ENCODE measurements around the gene ATF7. TPM values are rescaled to one million over a fixed set of nuclear protein-coding genes. Genes with fewer than 3 reads are reported as not detected.
A peak's percentile ranks its signal among the peaks of the same experiment; 100 is the strongest.

The ATF7 gene
- total and polyA plus RNA-seq, 9 of the 15 experiments (the other 6 are each of a cell fraction or from before 2014, with no cell fraction given): 10.6 to 30.4 (median 20.7) TPM

GRCh38 chr12:53538209-53538689 is 87.9 kb downstream of the ATF7 start:
- Histone ChIP-seq H3K36me3 (ENCODE audit: control insufficient read depth, insufficient read depth, low read length) (peaks cover 57% of the 10 kb centered on the region; the same call in 2 of the 3 replicates), H4K20me1 (replicated peaks; ENCODE audit: control insufficient read depth, insufficient read depth, low read length) (no peaks in the 10 kb centered on the region), H3K9me3 (replicated peaks; ENCODE audit: control insufficient read depth, insufficient read depth, low read depth, low read length) (no peaks in the 10 kb centered on the region), H3K9me1 (ENCODE audit: control insufficient read depth, insufficient read depth, low read length) (no peaks in the 10 kb centered on the region), H3K4me3 (no peak overlapping the region), H3K79me2 (ENCODE audit: control insufficient read depth, insufficient read depth, low read length) (no peaks in the 10 kb centered on the region), H3K9ac (ENCODE audit: insufficient read depth in 1 of 2, low read depth in 2 of 2, low read length in 2 of 2) (no peak overlapping the region), H2AFZ (ENCODE audit: low read depth, low read length) (no peak overlapping the region), H3K27me3 (ENCODE audit: control insufficient read depth in 2 of 2, insufficient read depth in 2 of 2, low read length in 2 of 2) (no peaks in the 10 kb centered on the region), H3K27ac (ENCODE audit: extremely low read depth, low read depth, low read length) (no peak overlapping the region), H3K4me2 (ENCODE audit: insufficient read depth, low read length) (no peak overlapping the region), H3K4me1 (replicated peaks in 1 of 2; ENCODE audit: control insufficient read depth in 2 of 2, insufficient read depth in 2 of 2, low read length in 2 of 2) (no peaks in the 10 kb centered on the region)
- in situ Hi-C loops (cut with MboI) (no loop called here), intact Hi-C loops (cut with micrococcal nuclease) (no loop called here)
- CTCF ChIA-PET (ENCODE audit: low intra/inter-chr PET ratio): no interaction called here
- POLR2A ChIA-PET: interaction anchor here (0.8 to 0.9 kb wide), 2 partner anchors 12 to 65 kb away, joined by 3 read pairs; no protein-coding TSS in a partner anchor
- BruUV-seq (replicated peaks): no TSS peak
- DNase-seq (ENCODE audit: extremely low read depth in 1 of 4, low spot score in 3 of 4): no peak
- WGBS (ENCODE audit: insufficient coverage, low coverage, missing lambda C conversion rate): 10% methylated on average over 1 of the region's 1 CpG
- no peak for FAIRE-seq
- ATAC-seq: peak; percentile 88
- TF ChIP-seq ZSCAN29 (IDR thresholded peaks at IDR 0.05) (no peak), SOX6 (IDR thresholded peaks at IDR 0.05) (peak; percentile 90), DPF2 (IDR thresholded peaks at IDR 0.05) (peak; percentile 45; the same call in 1 of the 2 replicates), ZNF766 (CRISPR knock-in tag; conservative IDR thresholded peaks at IDR 0.05) (peak; percentile 93), ATF3 (IDR thresholded peaks at IDR 0.05) (peak; percentile 93), ATF3 (CRISPR knock-in tag; conservative IDR thresholded peaks at IDR 0.05) (no peak), KLF10 (CRISPR knock-in tag; IDR thresholded peaks at IDR 0.05) (no peak), PPARD (CRISPR knock-in tag; IDR thresholded peaks at IDR 0.05) (no peak), TRIM24 (IDR thresholded peaks at IDR 0.05) (peak in 1 of 2 experiments; percentile 24; a peak in 1 of 4 replicates), CEBPB (tag; IDR thresholded peaks at IDR 0.05) (peak; percentile 93), SMARCA4 (IDR thresholded peaks at IDR 0.05) (peak; percentile 42; the same call in 1 of the 2 replicates), PHF21A (IDR thresholded peaks at IDR 0.05; ENCODE audit: borderline replicate concordance, low read depth) (no peak), ZNF354B (CRISPR knock-in tag; IDR thresholded peaks at IDR 0.05) (no peak), CEBPG (CRISPR knock-in tag; IDR thresholded peaks at IDR 0.05) (peak; percentile 85), CEBPG (tag; conservative IDR thresholded peaks at IDR 0.05 in 1 of 2, IDR thresholded peaks at IDR 0.05 in 1 of 2) (peak; percentile 97 to 98), CHD4 (IDR thresholded peaks at IDR 0.05; ENCODE audit: insufficient read depth, insufficient replicate concordance, low read depth, low read length, poor library complexity, severe bottlenecking) (no peak), JUND (IDR thresholded peaks at IDR 0.05; ENCODE audit: borderline replicate concordance, low read depth, low read length) (peak; percentile 40; the same call in 1 of the 2 replicates), JUND (tag; IDR thresholded peaks at IDR 0.05; ENCODE audit: borderline replicate concordance, low read depth, low read length) (0 out of 3 replicates have a peak, but pooled peaks have one; percentile 34), HCFC1 (IDR thresholded peaks at IDR 0.05; ENCODE audit: low read depth, low read length) (no peak), TARDBP (IDR thresholded peaks at IDR 0.05) (no peak), RHOXF2B (CRISPR knock-in tag; conservative IDR thresholded peaks at IDR 0.05) (no peak), MEIS2 (IDR thresholded peaks at IDR 0.05; ENCODE audit: partially characterized antibody) (peak; percentile 68)
- TF ChIP-seq, protein P1, sequence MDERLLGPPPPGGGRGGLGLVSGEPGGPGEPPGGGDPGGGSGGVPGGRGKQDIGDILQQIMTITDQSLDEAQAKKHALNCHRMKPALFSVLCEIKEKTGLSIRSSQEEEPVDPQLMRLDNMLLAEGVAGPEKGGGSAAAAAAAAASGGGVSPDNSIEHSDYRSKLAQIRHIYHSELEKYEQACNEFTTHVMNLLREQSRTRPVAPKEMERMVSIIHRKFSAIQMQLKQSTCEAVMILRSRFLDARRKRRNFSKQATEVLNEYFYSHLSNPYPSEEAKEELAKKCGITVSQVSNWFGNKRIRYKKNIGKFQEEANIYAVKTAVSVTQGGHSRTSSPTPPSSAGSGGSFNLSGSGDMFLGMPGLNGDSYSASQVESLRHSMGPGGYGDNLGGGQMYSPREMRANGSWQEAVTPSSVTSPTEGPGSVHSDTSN (CRISPR knock-in tag; IDR thresholded peaks at IDR 0.05; ENCODE audit: low read depth): no peak
- TF ChIP-seq, protein P1 (tag; conservative IDR thresholded peaks at IDR 0.05; ENCODE audit: low read depth): peak; percentile 60

All from K562 (cell line).